Tibial nerve (tissue), 3 donors: ENCODE results near the gene STYXL2.

Source experiments
- POLR2A ChIP-seq, 2 donors: fragments of 450-650 bp; IDR thresholded peaks; one replicate each; pipeline ENCODE4 v1.6.1; 2017; ENCODE audit warnings: antibody characterized with exemption in 2 of 2, mild to moderate bottlenecking in 2 of 2, moderate library complexity in 2 of 2
- TF ChIP-seq, protein P1 (sequence below), 5 experiments: fragments of 200-600 bp in 3 of 5; fragments of 450-650 bp in 2 of 5; sonication (generic) in 3 of 5; IDR thresholded peaks; one replicate each; pipeline ENCODE4 v1.5.1; 2016 to 2019; ENCODE audit warnings: antibody characterized with exemption in 5 of 5, mild to moderate bottlenecking in 3 of 5, moderate library complexity in 2 of 5

- TF ChIP-seq, protein P1, sequence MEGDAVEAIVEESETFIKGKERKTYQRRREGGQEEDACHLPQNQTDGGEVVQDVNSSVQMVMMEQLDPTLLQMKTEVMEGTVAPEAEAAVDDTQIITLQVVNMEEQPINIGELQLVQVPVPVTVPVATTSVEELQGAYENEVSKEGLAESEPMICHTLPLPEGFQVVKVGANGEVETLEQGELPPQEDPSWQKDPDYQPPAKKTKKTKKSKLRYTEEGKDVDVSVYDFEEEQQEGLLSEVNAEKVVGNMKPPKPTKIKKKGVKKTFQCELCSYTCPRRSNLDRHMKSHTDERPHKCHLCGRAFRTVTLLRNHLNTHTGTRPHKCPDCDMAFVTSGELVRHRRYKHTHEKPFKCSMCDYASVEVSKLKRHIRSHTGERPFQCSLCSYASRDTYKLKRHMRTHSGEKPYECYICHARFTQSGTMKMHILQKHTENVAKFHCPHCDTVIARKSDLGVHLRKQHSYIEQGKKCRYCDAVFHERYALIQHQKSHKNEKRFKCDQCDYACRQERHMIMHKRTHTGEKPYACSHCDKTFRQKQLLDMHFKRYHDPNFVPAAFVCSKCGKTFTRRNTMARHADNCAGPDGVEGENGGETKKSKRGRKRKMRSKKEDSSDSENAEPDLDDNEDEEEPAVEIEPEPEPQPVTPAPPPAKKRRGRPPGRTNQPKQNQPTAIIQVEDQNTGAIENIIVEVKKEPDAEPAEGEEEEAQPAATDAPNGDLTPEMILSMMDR (IDR thresholded peaks at IDR 0.05), result no peak
- TF ChIP-seq POLR2A (IDR thresholded peaks at IDR 0.05), result no peak
Measured at GRCh38 chr1:167111868-167112709, 18.2 kb downstream of the STYXL2 start.
